Smooth muscle cell (in vitro differentiated cells): ENCODE data around the gene SPTB. TPM values are rescaled to one million over a fixed set of nuclear protein-coding genes. Genes with fewer than 3 reads are reported as not detected.

Experiments
- DNase-seq: peaks from one replicate; lab custom pipeline; 2025; ENCODE audit not compliant: unreplicated experiment; lab: John Stamatoyannopoulos, UW
- H2AFZ ChIP-seq: fragments of 200-600 bp; sonication (generic); 2 replicates; pipeline ENCODE4 v1.6.0; 2016; ENCODE audit warnings: antibody characterized with exemption, low read depth, mild to moderate bottlenecking
- H3F3A ChIP-seq: fragments of 200-600 bp; sonication (generic); 2 replicates; pipeline ENCODE4 v1.6.0; 2017; ENCODE audit warnings: antibody characterized with exemption, low read depth
- H3K27ac ChIP-seq: fragments of 200-600 bp; sonication (generic); 2 replicates; pipeline ENCODE4 v1.5.1; 2016; ENCODE audit warnings: low read depth, mild to moderate bottlenecking
- H3K27me3 ChIP-seq: fragments of 200-600 bp; sonication (generic); 2 replicates; pipeline ENCODE4 v1.6.1; 2016; ENCODE audit warnings: low read depth, mild to moderate bottlenecking
- H3K36me3 ChIP-seq: fragments of 200-600 bp; sonication (generic); 2 replicates; pipeline ENCODE4 v1.5.1; 2016; ENCODE audit warnings: low read depth
- H3K4me1 ChIP-seq: fragments of 200-600 bp; sonication (generic); 2 replicates; pipeline ENCODE4 v1.5.1; 2016; ENCODE audit warnings: low read depth
- H3K4me2 ChIP-seq: fragments of 200-600 bp; sonication (generic); 2 replicates; pipeline ENCODE4 v1.6.0; 2016; ENCODE audit warnings: mild to moderate bottlenecking
- H3K4me3 ChIP-seq: fragments of 200-600 bp; sonication (generic); 2 replicates; pipeline ENCODE4 v1.5.1; 2016; ENCODE audit warnings: mild to moderate bottlenecking
- H3K79me2 ChIP-seq: fragments of 200-600 bp; sonication (generic); 2 replicates; pipeline ENCODE4 v1.6.0; 2016; ENCODE audit warnings: low read depth, mild to moderate bottlenecking
- H3K9ac ChIP-seq: fragments of 200-600 bp; sonication (generic); 2 replicates; pipeline ENCODE4 v1.6.0; 2016; ENCODE audit warnings: low read depth
- H3K9me3 ChIP-seq: fragments of 200-600 bp; sonication (generic); replicated peaks from 2 replicates; pipeline ENCODE4 v1.5.1; 2016; ENCODE audit warnings: low read depth
- H4K20me1 ChIP-seq: fragments of 200-600 bp; sonication (generic); 2 replicates; pipeline ENCODE4 v1.6.0; 2016; ENCODE audit warnings: low read depth
- WGBS: methylation state at CpG from one replicate; pipeline ENCODE4 v1.1.7; 2016; ENCODE audit warnings: low lambda C conversion rate; 5-methylcytosine and 5-hydroxymethylcytosine counted together
- polyA plus RNA-seq: library from polyadenylated mRNA; unstranded; fragments of >200 nt; fragmentation: Nextera tagmentation; extraction: Ambion mirVana; gene quantifications from 2 replicates; pipeline ENCODE4 v1.2.1, GENCODE V29; 2016
- total RNA-seq: library from RNA; depleted of rRNA; stranded (reverse); fragments of >200 nt; gene quantifications from 2 replicates; pipeline ENCODE4 v1.2.3, GENCODE V29; 2014
- TF ChIP-seq, protein P1 (sequence below): fragments of 200-600 bp; sonication (generic); IDR thresholded peaks from 2 replicates; pipeline ENCODE4 v1.5.1; 2017; ENCODE audit warnings: borderline replicate concordance, mild to moderate bottlenecking, antibody characterized with exemption; ENCODE audit not compliant: insufficient read depth, poor library complexity, severe bottlenecking

The SPTB gene
- total and polyA plus RNA-seq, 2 experiments from 2014 or later: 0.25 to 3.3 TPM

DNA sequence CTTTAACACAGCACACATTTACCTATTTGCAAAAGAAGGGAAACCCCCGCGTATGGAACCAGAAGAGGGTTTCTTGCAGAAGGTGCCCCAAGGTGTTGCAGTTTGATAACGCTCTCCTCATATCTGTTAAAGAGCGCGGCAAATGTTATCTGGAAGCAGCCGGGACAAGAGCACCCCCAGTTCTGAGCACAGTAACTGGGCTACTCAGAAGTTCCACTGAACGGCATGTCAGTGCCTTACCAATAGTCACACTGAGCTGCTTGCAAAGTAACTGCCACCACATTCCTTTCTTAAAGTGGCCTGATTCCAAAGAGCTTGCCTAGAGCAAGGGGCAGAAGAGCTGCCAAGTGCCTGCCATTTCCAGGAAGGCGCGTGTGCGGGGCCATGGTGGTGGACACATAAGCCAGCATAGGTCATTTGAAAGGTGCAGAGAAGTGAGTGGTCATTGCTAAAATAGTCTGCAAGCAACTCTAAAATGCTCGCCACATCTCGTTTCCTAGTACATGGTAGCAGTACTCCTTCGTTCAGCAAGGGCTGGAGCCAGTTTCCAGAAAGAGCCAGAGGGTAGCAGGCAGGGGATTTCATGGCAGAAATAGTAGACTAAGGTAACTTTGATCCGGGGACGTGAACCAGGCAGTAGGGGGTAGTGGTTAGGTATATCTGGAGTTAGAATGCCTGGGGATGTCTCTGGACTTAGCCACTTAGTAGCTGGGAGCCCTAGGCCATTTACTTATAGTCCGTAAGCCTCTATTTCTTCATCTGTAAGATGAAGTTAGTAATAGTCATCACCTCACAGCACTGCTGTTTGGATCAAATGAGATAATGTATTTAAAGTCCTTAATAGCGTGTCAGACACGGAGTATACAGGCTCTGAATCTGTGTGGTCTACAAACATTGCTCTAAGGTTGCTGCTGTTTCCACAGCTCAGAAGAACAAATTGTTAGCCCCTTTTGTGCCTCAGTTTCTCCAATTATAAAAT lies 37.6 kb downstream of the SPTB start:
- peaks cover 14% of the 10 kb centered on the region for H3K27me3 ChIP-seq

DNA sequence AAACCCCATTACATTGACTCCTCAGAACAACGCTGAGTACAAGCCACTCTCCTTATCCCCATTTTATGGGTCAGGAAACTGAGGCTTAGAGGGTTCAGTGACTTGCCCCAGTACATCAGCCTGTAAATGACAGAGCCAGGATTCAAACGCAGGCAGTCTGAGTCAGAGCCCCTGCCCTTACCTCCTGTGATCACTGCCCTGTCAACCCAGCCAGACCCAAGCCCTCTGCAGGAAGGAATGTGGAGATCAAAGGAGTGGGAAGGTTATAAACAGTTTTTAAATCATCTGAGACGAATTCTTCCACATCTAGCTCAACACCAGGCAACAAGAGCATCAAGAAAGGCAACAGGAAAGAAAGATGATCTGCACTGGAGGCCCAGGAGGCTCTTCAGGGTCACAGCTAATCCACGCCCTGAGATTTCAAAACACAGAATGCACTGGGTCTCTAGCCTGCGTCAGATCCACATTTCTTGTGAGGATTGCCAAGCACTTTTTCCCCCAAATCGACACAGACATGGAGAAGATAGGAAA lies 38.5 kb downstream of the SPTB start:
- Histone ChIP-seq H4K20me1 (no peaks in the 10 kb centered on the region), H3K4me2 (no peak overlapping the region), H3K4me1 (peaks cover 11% of the 10 kb centered on the region), H3K36me3 (no peaks in the 10 kb centered on the region), H3K79me2 (no peaks in the 10 kb centered on the region), H3K27me3 (peaks cover 9% of the 10 kb centered on the region), H3K9me3 (no peaks in the 10 kb centered on the region), H3K4me3 (no peak overlapping the region), H2AFZ (no peak overlapping the region), H3K9ac (no peak overlapping the region), H3K27ac (no peak overlapping the region), H3F3A (no peaks in the 10 kb centered on the region)
- TF ChIP-seq, protein P1, sequence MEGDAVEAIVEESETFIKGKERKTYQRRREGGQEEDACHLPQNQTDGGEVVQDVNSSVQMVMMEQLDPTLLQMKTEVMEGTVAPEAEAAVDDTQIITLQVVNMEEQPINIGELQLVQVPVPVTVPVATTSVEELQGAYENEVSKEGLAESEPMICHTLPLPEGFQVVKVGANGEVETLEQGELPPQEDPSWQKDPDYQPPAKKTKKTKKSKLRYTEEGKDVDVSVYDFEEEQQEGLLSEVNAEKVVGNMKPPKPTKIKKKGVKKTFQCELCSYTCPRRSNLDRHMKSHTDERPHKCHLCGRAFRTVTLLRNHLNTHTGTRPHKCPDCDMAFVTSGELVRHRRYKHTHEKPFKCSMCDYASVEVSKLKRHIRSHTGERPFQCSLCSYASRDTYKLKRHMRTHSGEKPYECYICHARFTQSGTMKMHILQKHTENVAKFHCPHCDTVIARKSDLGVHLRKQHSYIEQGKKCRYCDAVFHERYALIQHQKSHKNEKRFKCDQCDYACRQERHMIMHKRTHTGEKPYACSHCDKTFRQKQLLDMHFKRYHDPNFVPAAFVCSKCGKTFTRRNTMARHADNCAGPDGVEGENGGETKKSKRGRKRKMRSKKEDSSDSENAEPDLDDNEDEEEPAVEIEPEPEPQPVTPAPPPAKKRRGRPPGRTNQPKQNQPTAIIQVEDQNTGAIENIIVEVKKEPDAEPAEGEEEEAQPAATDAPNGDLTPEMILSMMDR: peak; percentile 68
- 21% methylated on average over 6 of the region's 6 CpGs for WGBS
- no peak for DNase-seq

More for the DNA sequence above, 37.6 kb downstream of the SPTB start:
- Histone ChIP-seq H4K20me1 (no peaks in the 10 kb centered on the region), H2AFZ (no peak overlapping the region), H3K9ac (no peak overlapping the region), H3K79me2 (no peaks in the 10 kb centered on the region), H3K4me1 (peaks cover 13% of the 10 kb centered on the region), H3K27ac (no peak overlapping the region), H3K4me2 (no peak overlapping the region), H3F3A (no peaks in the 10 kb centered on the region), H3K36me3 (no peaks in the 10 kb centered on the region), H3K9me3 (no peaks in the 10 kb centered on the region), H3K4me3 (no peak overlapping the region)
- no peak for DNase-seq
- 71% methylated on average over 18 of the region's 18 CpGs for WGBS
- TF ChIP-seq, protein P1: no peak

DNA sequence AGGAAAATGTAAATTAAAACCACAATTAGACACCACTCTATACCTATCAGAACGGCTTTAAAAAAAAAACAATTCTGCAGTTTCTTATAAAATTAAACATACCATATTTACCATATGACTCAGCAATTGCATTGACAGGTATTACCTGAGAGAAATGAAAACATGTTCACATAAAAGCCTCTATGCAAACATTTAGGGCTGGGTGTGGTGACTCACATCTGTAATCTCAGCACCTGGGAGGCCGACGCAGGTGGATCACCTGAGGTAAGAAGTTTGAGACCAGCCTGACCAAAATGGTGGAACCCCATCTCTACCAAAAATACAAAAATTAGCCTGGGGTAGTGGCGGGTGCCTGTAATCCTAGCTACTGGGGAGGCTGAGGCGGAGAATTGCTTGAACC lies 41.1 kb downstream of the SPTB start:
- no peak overlapping the region for H3K9ac ChIP-seq
- no peak overlapping the region for H3K27ac ChIP-seq
- TF ChIP-seq, protein P1: no peak
- H3K9me3 ChIP-seq: no peaks in the 10 kb centered on the region
- no peaks in the 10 kb centered on the region for H4K20me1 ChIP-seq
- no peaks in the 10 kb centered on the region for H3K36me3 ChIP-seq
- no peaks in the 10 kb centered on the region for H3F3A ChIP-seq
- H3K4me2 ChIP-seq: no peak overlapping the region
- WGBS: 96% methylated on average over 5 of the region's 5 CpGs
- H3K27me3 ChIP-seq: no peaks in the 10 kb centered on the region
- H3K4me3 ChIP-seq: no peak overlapping the region
- no peaks in the 10 kb centered on the region for H3K4me1 ChIP-seq
- no peak for DNase-seq
- H3K79me2 ChIP-seq: no peaks in the 10 kb centered on the region
- H2AFZ ChIP-seq: no peak overlapping the region
